ENCODE measurements around the gene C1QTNF3. TPM values are rescaled to one million over a fixed set of nuclear protein-coding genes. Genes with fewer than 3 reads are reported as not detected.

Gene C1QTNF3
- total and polyA plus RNA-seq, 2 of the 8 experiments (the other 6 are each of a cell fraction or from before 2014, with no cell fraction given), result 1.0 to 1.2 TPM

- TF ChIP-seq HDAC2 (IDR thresholded peaks at IDR 0.05; ENCODE audit: borderline replicate concordance in 1 of 2, low read depth in 2 of 2, low read length in 2 of 2), result no peak
Measured at GRCh38 chr5:34022121-34022705, 20.8 kb downstream of the C1QTNF3 start (continued).
